Glomerular endothelial cell (primary cell): ENCODE measurements around the gene KCNQ5. TPM values are rescaled to one million over a fixed set of nuclear protein-coding genes. Genes with fewer than 3 reads are reported as not detected.
"Not testable (repeated sequence)": the region's sequence is repeated elsewhere in the genome, so short reads cannot be mapped to it uniquely, and the experiment has no call there.

Experiments
- DNase-seq: peaks from one replicate; pipeline ENCODE4 v3.0.0-alpha.2; 2011; ENCODE audit warnings: low read depth, low spot score; ENCODE audit errors: extremely low read depth
- total RNA-seq: library from RNA; depleted of rRNA; stranded (reverse); fragments of >200 nt; gene quantifications from 2 replicates; pipeline ENCODE4 v1.2.3, GENCODE V29; 2015

The KCNQ5 gene
- total RNA-seq, 1 donor from 2014 or later: 1.1 TPM

GRCh38 chr6:73227606-73228255, 605.9 kb downstream of the KCNQ5 start:
- DNase-seq: no peak

- DNase-seq: no peak
These were observed 610.1 kb downstream of the KCNQ5 start for GRCh38 chr6:73231986-73232391.

- DNase-seq: no peak
These were observed 611.2 kb downstream of the KCNQ5 start for GRCh38 chr6:73233048-73233447.

- not testable (repeated sequence) for DNase-seq
These were observed 612.1 kb downstream of the KCNQ5 start for GRCh38 chr6:73233971-73234370.

- DNase-seq: no peak
These were observed 612.9 kb downstream of the KCNQ5 start for GRCh38 chr6:73234733-73235132.

GRCh38 chr6:73236144-73236750, 614.4 kb downstream of the KCNQ5 start:
- DNase-seq: no peak

- DNase-seq: no peak
These were observed 618.9 kb downstream of the KCNQ5 start for GRCh38 chr6:73240730-73241129.

- no peak for DNase-seq
These were observed 620.1 kb downstream of the KCNQ5 start for GRCh38 chr6:73242001-73242400.
